PC-9 (cell line): ENCODE measurements around the gene ENDOV.

Experiments used
- EZH2 ChIP-seq: fragments of 200-600 bp; sonication (generic); IDR thresholded peaks from 2 replicates; pipeline ENCODE4 v1.8.0; 2017; ENCODE audit warnings: antibody characterized with exemption, low read depth
- TF ChIP-seq, protein P1 (sequence below): fragments of 200-600 bp; sonication (generic); conservative IDR thresholded peaks from 2 replicates; pipeline ENCODE4 v1.6.1; 2017; ENCODE audit warnings: mixed run types, antibody characterized with exemption, mild to moderate bottlenecking, moderate library complexity

DNA sequence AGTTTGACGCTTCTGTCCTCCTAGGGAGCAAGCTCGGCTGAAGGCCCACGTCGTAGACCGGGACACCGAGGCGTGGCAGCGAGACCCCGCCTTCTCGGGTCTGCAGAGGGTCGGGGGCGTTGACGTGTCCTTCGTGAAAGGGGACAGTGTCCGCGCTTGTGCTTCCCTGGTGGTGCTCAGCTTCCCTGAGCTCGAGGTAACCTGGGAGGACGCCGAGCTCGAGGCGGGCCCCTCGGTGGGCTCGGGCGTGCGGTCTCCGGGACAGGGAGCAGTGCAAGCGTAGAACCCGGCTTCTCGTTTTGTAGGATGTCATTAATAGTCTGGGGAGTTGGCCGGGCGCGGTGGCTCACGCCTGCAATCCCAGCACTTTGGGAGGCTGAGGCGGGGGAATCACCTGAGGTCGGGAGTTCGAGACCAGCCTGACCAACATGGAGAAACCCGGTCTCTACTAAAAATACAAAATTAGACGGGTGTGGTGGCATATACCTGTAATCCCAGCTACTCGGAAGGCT is 715 bp downstream of the ENDOV start:
- TF ChIP-seq, protein P1, sequence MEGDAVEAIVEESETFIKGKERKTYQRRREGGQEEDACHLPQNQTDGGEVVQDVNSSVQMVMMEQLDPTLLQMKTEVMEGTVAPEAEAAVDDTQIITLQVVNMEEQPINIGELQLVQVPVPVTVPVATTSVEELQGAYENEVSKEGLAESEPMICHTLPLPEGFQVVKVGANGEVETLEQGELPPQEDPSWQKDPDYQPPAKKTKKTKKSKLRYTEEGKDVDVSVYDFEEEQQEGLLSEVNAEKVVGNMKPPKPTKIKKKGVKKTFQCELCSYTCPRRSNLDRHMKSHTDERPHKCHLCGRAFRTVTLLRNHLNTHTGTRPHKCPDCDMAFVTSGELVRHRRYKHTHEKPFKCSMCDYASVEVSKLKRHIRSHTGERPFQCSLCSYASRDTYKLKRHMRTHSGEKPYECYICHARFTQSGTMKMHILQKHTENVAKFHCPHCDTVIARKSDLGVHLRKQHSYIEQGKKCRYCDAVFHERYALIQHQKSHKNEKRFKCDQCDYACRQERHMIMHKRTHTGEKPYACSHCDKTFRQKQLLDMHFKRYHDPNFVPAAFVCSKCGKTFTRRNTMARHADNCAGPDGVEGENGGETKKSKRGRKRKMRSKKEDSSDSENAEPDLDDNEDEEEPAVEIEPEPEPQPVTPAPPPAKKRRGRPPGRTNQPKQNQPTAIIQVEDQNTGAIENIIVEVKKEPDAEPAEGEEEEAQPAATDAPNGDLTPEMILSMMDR: no peak
- no peak for TF ChIP-seq EZH2
